Stimulated activated CD8-positive, alpha-beta memory T cell treated with anti-CD3 and anti-CD28 coated beads, Interleukin-7, amount 100 ng/mL, for 4 hours (primary cell): ENCODE measurements around the gene EYA3.
A peak's percentile ranks its signal among the peaks of the same experiment; 100 is the strongest.

Experiments used
- DNase-seq, 2 donors: peaks; one replicate each; pipeline ENCODE4 v3.0.0-alpha.2; 2020; ENCODE audit warnings: low read depth in 2 of 2

EYA3 gene

GRCh38 chr1:27970401-27970800 is 118.0 kb downstream of the EYA3 start:
- DNase-seq = no peak

- no peak for DNase-seq
Measured at GRCh38 chr1:27968692-27969091, 119.7 kb downstream of the EYA3 start.

GRCh38 chr1:27967884-27968466 is 120.4 kb downstream of the EYA3 start:
- no peak for DNase-seq

- DNase-seq = no peak
Measured at GRCh38 chr1:27967106-27967883, 121.1 kb downstream of the EYA3 start.

GRCh38 chr1:27966402-27967105 is 121.9 kb downstream of the EYA3 start:
- no peak for DNase-seq

- no peak for DNase-seq
Measured at GRCh38 chr1:27963393-27963792, 125.0 kb downstream of the EYA3 start.

GRCh38 chr1:27961646-27962221 is 126.7 kb downstream of the EYA3 start:
- DNase-seq = no peak

GRCh38 chr1:27960762-27961645 is 127.4 kb downstream of the EYA3 start:
- no peak for DNase-seq

- DNase-seq = peak; percentile 56 to 80
Measured at GRCh38 chr1:27959792-27960603, 128.4 kb downstream of the EYA3 start, which contains the start of gene XKR8. Gene XKR8, plus strand, starts transcription at chr1:27959973. Its CDS starts 97 bp downstream, at chr1:27960070.

GRCh38 chr1:27958513-27958912 is 129.9 kb downstream of the EYA3 start:
- DNase-seq = no peak

- DNase-seq = no peak
Measured at GRCh38 chr1:27957655-27958054, 130.8 kb downstream of the EYA3 start.

GRCh38 chr1:27956761-27957160 is 131.6 kb downstream of the EYA3 start:
- DNase-seq = no peak

- DNase-seq = no peak
Measured at GRCh38 chr1:27955076-27955475, 133.3 kb downstream of the EYA3 start.

- DNase-seq = no peak
Measured at GRCh38 chr1:27954186-27954585, 134.2 kb downstream of the EYA3 start.

GRCh38 chr1:27952147-27952546 is 136.3 kb downstream of the EYA3 start:
- DNase-seq = no peak

- DNase-seq = no peak
Measured at GRCh38 chr1:27951396-27951795, 137.0 kb downstream of the EYA3 start.

GRCh38 chr1:27949027-27949426 is 139.4 kb downstream of the EYA3 start:
- DNase-seq = no peak

GRCh38 chr1:27945020-27945419 is 143.4 kb downstream of the EYA3 start:
- no peak for DNase-seq

- DNase-seq = no peak
Measured at GRCh38 chr1:27941671-27942540, 146.5 kb downstream of the EYA3 start.
